ENCODE results near the gene GATD1. TPM values are rescaled to one million over a fixed set of nuclear protein-coding genes. Genes with fewer than 3 reads are reported as not detected.

Gene GATD1
- total and polyA plus RNA-seq, 9 of the 15 experiments (the other 6 are each of a cell fraction or from before 2014, with no cell fraction given), result 2.8 to 144 (median 36.9) TPM

DNA sequence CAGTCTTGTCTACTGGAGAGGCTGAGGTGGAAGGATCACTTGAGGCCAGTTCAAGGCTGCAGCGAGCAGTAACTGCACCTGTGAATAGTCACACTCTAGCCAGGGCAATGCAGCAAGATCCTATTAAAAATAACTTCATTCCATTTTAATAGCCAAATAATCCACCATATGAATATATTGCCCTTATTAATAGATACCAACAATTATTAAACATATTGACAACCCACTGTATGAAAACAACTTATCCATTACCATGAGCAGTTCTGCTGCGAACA is 10.4 kb downstream of the GATD1 start:
- no peak for DNase-seq (ENCODE audit: extremely low read depth in 1 of 4, low spot score in 3 of 4)
- peak; percentile 82 for TF ChIP-seq ZNF121 (CRISPR knock-in tag; conservative IDR thresholded peaks at IDR 0.05)
- TF ChIP-seq ZNF133 (CRISPR knock-in tag; IDR thresholded peaks at IDR 0.05), result no peak
- Histone ChIP-seq H3K4me2 (ENCODE audit: insufficient read depth, low read length) (no peak overlapping the region), H3K4me1 (replicated peaks in 1 of 2; ENCODE audit: control insufficient read depth in 2 of 2, insufficient read depth in 2 of 2, low read length in 2 of 2) (peaks cover 8 to 55% of the 10 kb centered on the region in 2 experiments; a peak in 4 of 5 replicates), H4K20me1 (replicated peaks; ENCODE audit: control insufficient read depth, insufficient read depth, low read length) (peaks cover 32% of the 10 kb centered on the region), H3K9me3 (replicated peaks; ENCODE audit: control insufficient read depth, insufficient read depth, low read depth, low read length) (no peaks in the 10 kb centered on the region), H3K27me3 (ENCODE audit: control insufficient read depth in 2 of 2, insufficient read depth in 2 of 2, low read length in 2 of 2) (no peaks in the 10 kb centered on the region), H2AFZ (ENCODE audit: low read depth, low read length) (no peak overlapping the region), H3K9me1 (ENCODE audit: control insufficient read depth, insufficient read depth, low read length) (peaks cover 6% of the 10 kb centered on the region), H3K36me3 (ENCODE audit: control insufficient read depth, insufficient read depth, low read length) (peaks cover 81% of the 10 kb centered on the region), H3K9ac (ENCODE audit: insufficient read depth in 1 of 2, low read depth in 2 of 2, low read length in 2 of 2) (no peak overlapping the region), H3K27ac (ENCODE audit: extremely low read depth, low read depth, low read length) (no peak overlapping the region), H3K4me3 (no peak overlapping the region), H3K79me2 (ENCODE audit: control insufficient read depth, insufficient read depth, low read length) (peaks cover 16% of the 10 kb centered on the region; the same call in 1 of the 3 replicates)
- intact Hi-C loops (cut with micrococcal nuclease) (no loop called here), in situ Hi-C loops (cut with MboI) (no loop called here)
- ATAC-seq, result no peak
- ChIA-PET CTCF (ENCODE audit: low intra/inter-chr PET ratio) (no interaction called here), POLR2A (interaction anchor here (1.3 to 4.7 kb wide), 3 partner anchors 12 to 71 kb away, joined by 5 to 21 read pairs (median 5); partner anchors contain the start of genes DEAF1 and TMEM80)
- BruUV-seq (replicated peaks), result no TSS peak
- no peak for FAIRE-seq
- 100% methylated on average over 2 of the region's 2 CpGs for WGBS (ENCODE audit: insufficient coverage, low coverage, missing lambda C conversion rate)

GRCh38 chr11:766106-766935 is 11.0 kb downstream of the GATD1 start:
- no peaks in the 10 kb centered on the region for H3K27me3 ChIP-seq (ENCODE audit: control insufficient read depth in 2 of 2, insufficient read depth in 2 of 2, low read length in 2 of 2)
- no peak overlapping the region for H2AFZ ChIP-seq (ENCODE audit: low read depth, low read length)
- intact Hi-C loops (cut with micrococcal nuclease) (no loop called here), in situ Hi-C loops (cut with MboI) (no loop called here)
- DNase-seq (ENCODE audit: extremely low read depth in 1 of 4, low spot score in 3 of 4) (no peak), FAIRE-seq (peak; percentile 26), ATAC-seq (peak; percentile 1; the same call in 2 of the 3 replicates)
- 0 out of 3 replicates have a peak overlapping the region, but pooled peaks have one; percentile 11 for H3K27ac ChIP-seq (ENCODE audit: extremely low read depth, low read depth, low read length)
- H3K4me3 ChIP-seq, result no peak overlapping the region
- no peak overlapping the region for H3K4me2 ChIP-seq (ENCODE audit: insufficient read depth, low read length)
- CTCF ChIA-PET (ENCODE audit: low intra/inter-chr PET ratio), result no interaction called here
- no TSS peak for BruUV-seq (replicated peaks)
- peaks cover 6% of the 10 kb centered on the region for H3K9me1 ChIP-seq (ENCODE audit: control insufficient read depth, insufficient read depth, low read length)
- no peaks in the 10 kb centered on the region for H3K9me3 ChIP-seq (replicated peaks; ENCODE audit: control insufficient read depth, insufficient read depth, low read depth, low read length)
- H3K79me2 ChIP-seq (ENCODE audit: control insufficient read depth, insufficient read depth, low read length), result 0 out of 3 replicates have a peak, but pooled peaks cover 11% of the 10 kb centered on the region
- WGBS (ENCODE audit: insufficient coverage, low coverage, missing lambda C conversion rate), result 85% methylated on average over 10 of the region's 11 CpGs
- H3K9ac ChIP-seq (ENCODE audit: insufficient read depth in 1 of 2, low read depth in 2 of 2, low read length in 2 of 2), result peak overlapping the region in 1 of 2 experiments; percentile 41; a peak in 1 of 4 replicates
- H3K4me1 ChIP-seq (replicated peaks in 1 of 2; ENCODE audit: control insufficient read depth in 2 of 2, insufficient read depth in 2 of 2, low read length in 2 of 2), result peaks cover 8 to 49% of the 10 kb centered on the region in 2 experiments; a peak in 4 of 5 replicates
- H4K20me1 ChIP-seq (replicated peaks; ENCODE audit: control insufficient read depth, insufficient read depth, low read length), result peaks cover 36% of the 10 kb centered on the region
- POLR2A ChIA-PET, result interaction anchor here (0.6 to 4.7 kb wide), 7 partner anchors 10 to 71 kb away, joined by 3 to 21 read pairs (median 5); partner anchors contain the start of genes DEAF1 and TMEM80
- H3K36me3 ChIP-seq (ENCODE audit: control insufficient read depth, insufficient read depth, low read length), result peaks cover 81% of the 10 kb centered on the region
- TF ChIP-seq POLR2B (IDR thresholded peaks at IDR 0.05; ENCODE audit: low read depth, partially characterized antibody), result no peak
- no peak for TF ChIP-seq NFXL1 (CRISPR knock-in tag; IDR thresholded peaks at IDR 0.05)
- no peak for TF ChIP-seq TEAD1 (CRISPR knock-in tag; IDR thresholded peaks at IDR 0.05)
- TF ChIP-seq CBX1 (IDR thresholded peaks at IDR 0.05; ENCODE audit: low read depth), result no peak
- TF ChIP-seq KAT7 (CRISPR knock-in tag; IDR thresholded peaks at IDR 0.05; ENCODE audit: borderline replicate concordance), result no peak
- peak; percentile 40 for TF ChIP-seq RBFOX2 (IDR thresholded peaks at IDR 0.05; ENCODE audit: low read depth, low read length)
- TF ChIP-seq FOSL1 (tag; conservative IDR thresholded peaks at IDR 0.05), result no peak
- TF ChIP-seq POLR2AphosphoS2 (IDR thresholded peaks at IDR 0.05; ENCODE audit: low read length), result 0 out of 2 replicates have a peak, but pooled peaks have one; percentile 47
- no peak for TF ChIP-seq FOXA3 (CRISPR knock-in tag; conservative IDR thresholded peaks at IDR 0.05 in 1 of 2, IDR thresholded peaks at IDR 0.05 in 1 of 2)

Measured in K562 (cell line).